RWPE1 (cell line): ENCODE results near the gene STK38.

Experiments
- CTCF ChIA-PET: fragments of 350-600 bp; sonication (Branson Sonifier 250); formaldehyde crosslinking; extraction: SDS; loops from one replicate; lab custom pipeline; 2021; lab: Yijun Ruan, JAX
- POLR2A ChIA-PET: fragments of 400-600 bp; formaldehyde crosslinking; extraction: SDS; loops from one replicate; lab custom pipeline; 2020; ENCODE audit warnings: antibody characterized with exemption; ENCODE audit not compliant: low non-redundant PET; lab: Yijun Ruan, JAX
- DNase-seq: peaks from one replicate; pipeline ENCODE4 v3.0.0; 2012; ENCODE audit warnings: low spot score
- H3K27ac ChIP-seq: fragments of 450-650 bp; 2 replicates; pipeline ENCODE4 v1.5.1; 2017
- CTCF ChIP-seq: fragments of 450-650 bp; conservative IDR thresholded peaks from 2 replicates; pipeline ENCODE4 v1.5.1; 2017; ENCODE audit warnings: low read depth, mild to moderate bottlenecking

Gene STK38

GRCh38 chr6:36546920-36547645, at the start of gene STK38:
Gene STK38, minus strand, starts transcription at chr6:36547479. Its CDS starts 7,277 bp downstream, at chr6:36540202.
- peak; percentile 99 for DNase-seq
- ChIA-PET POLR2A (no interaction called here), CTCF (interaction anchor here (0.6 kb wide), 1 partner anchor 31 kb away, joined by 7 read pairs; no protein-coding TSS in a partner anchor)
- TF ChIP-seq CTCF, result 0 out of 2 replicates have a peak, but pooled peaks have one; percentile 16
- peak within 1 kb of the TSS; percentile 94 for H3K27ac ChIP-seq

DNA sequence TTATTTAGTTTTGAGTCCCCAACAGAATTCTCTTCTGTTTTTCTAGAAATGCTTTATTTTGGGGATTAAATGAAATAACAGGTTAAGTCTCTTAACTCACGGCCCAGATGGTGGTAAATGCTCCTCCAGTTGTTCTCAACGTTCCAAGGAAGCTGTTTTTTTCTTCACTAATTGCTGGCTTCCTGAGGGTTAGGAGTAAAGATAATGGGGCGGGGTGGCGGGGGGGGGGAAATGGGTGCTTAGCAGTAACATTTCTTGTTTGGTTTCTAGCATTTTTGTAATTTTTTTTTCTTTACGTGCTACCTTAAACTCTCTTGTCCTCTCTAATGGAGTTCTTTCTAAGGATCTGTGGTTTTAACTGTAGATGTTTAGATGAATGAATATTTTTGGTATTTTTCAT, 49.1 kb upstream of the STK38 start:
- TF ChIP-seq CTCF, result no peak
- DNase-seq, result no peak
- peak overlapping the region; percentile 64 for H3K27ac ChIP-seq
- POLR2A ChIA-PET, result interaction anchor here (0.7 kb wide), 1 partner anchor 164 kb away, joined by 4 read pairs; no protein-coding TSS in a partner anchor
- CTCF ChIA-PET, result no interaction called here

- H3K27ac ChIP-seq, result peak overlapping the region; percentile 98
- TF ChIP-seq CTCF, result no peak
- POLR2A ChIA-PET, result interaction anchor here (0.6 kb wide), 1 partner anchor 49 kb away, joined by 3 read pairs; no protein-coding TSS in a partner anchor
- CTCF ChIA-PET, result no interaction called here
- DNase-seq, result no peak
Observed at GRCh38 chr6:36594816-36595643, 47.8 kb upstream of the STK38 start.

DNA sequence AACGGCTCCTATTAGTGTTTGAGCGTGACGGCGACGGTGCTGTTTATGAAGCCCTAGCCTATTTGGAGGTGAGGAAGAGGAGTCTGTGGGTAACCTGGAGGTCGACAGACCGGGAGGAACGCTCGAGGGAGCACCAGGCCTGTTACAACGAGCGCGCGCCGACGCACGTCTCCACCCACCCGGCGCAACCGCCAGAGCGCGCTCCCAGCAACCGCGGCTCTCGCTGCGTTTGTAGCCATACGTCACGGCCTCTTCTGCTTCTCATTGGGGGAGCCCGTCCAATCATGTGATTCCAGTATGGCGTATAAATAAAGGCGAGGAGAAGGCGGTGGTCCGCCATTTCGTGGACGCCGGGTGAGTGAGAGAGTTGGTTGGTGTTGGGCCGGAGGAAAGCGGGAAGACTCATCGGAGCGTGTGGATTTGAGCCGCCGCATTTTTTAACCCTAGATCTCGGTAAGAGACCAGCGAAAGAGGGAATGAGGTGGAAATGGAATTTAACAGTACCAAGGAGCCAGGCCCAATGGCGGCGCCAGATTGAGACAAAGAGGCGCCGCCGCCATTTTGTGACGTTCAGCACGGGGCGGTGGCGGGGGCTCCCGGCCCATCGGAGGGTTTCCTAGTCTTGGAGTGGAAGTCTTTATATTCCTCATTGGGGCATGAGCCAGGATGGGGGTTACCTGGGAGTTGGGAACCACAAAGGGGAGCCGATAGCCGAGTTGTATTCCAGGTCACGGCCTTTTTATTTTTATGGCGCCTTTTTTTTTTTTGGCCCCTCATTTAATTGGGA, 46.9 kb upstream of the STK38 start, which contains the start of gene SRSF3:
Gene SRSF3 (plus strand): TSS at position 334 of the 787 bp plus-strand sequence. CDS start 2,401 bp downstream, outside the sequence.
- H3K27ac ChIP-seq, result peak within 1 kb of the TSS; percentile 98
- peak; percentile 34 for TF ChIP-seq CTCF
- CTCF ChIA-PET, result no interaction called here
- peak; percentile 96 for DNase-seq
- POLR2A ChIA-PET, result interaction anchor here (0.6 kb wide), 1 partner anchor 48 kb away, joined by 3 read pairs; no protein-coding TSS in a partner anchor

DNA sequence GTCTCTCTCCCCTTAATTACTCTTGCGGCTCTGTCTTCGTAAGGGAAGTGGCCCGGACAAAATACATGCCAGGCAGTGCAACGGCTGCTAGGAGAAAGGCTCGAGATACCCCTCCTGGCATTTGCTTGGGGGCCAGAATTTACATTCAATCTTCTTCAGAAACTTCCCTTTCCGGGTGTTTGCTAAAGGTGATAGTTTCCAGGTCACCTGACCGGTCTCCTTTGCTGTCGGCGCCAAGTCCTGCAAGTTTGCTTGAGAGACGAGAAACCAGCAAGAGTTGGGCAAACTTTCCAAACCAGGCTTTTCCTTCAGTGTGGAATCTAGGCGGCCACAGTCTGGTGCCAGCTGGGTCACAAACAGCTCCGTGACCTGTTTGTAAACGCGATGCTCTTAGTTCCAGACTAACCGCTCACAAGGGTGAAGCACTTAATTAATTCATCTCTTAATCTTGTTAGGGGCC, 46.3 kb upstream of the STK38 start:
- ChIA-PET POLR2A (no interaction called here), CTCF (interaction anchor here (0.5 to 0.6 kb wide), 2 partner anchors 35 to 59 kb away, joined by 3 to 4 read pairs; no protein-coding TSS in a partner anchor)
- DNase-seq, result no peak
- peak overlapping the region; percentile 98 for H3K27ac ChIP-seq
- TF ChIP-seq CTCF, result no peak
